HepG2 (cell line): ENCODE data around the gene ACACA. TPM values are rescaled to one million over a fixed set of nuclear protein-coding genes. Genes with fewer than 3 reads are reported as not detected.

Experiments used
- ATAC-seq: fragments of 200-7000 bp; cut with Tn5 transposase; 3 replicates; pipeline ENCODE4 v1.9.1; 2020; ENCODE audit warnings: mild to moderate bottlenecking, moderate library complexity
- BruUV-seq: library from RNA; stranded (reverse); fragments of 400-500 nt; replicated peaks from 2 replicates; lab custom pipeline; 2021; lab: Mats Ljungman, UMichigan
- CTCF ChIA-PET: fragments of 300-600 bp; formaldehyde crosslinking; extraction: SDS; loops from one replicate; lab custom pipeline; 2021; ENCODE audit warnings: low total read pairs, inconsistent platforms, low intra/inter-chr PET ratio; lab: Yijun Ruan, JAX
- POLR2A ChIA-PET: fragments of 350-600 bp; sonication (Branson Sonifier 250); formaldehyde crosslinking; loops from one replicate; lab custom pipeline; 2020; ENCODE audit warnings: antibody characterized with exemption, inconsistent platforms; lab: Yijun Ruan, JAX
- DNase-seq: peaks from one replicate; pipeline ENCODE4 v3.0.0-alpha.2; 2015; ENCODE audit warnings: low spot score
- FAIRE-seq: peaks from 3 replicates; lab custom pipeline; 2011; peaks lifted over from hg19 to GRCh38; lab: Jason Lieb, UNC
- H2AFZ ChIP-seq: one replicate; pipeline ENCODE4 v1.6.1; 2011; ENCODE audit warnings: low read length, inconsistent platforms
- H3K27ac ChIP-seq: fragments of 300-600 bp; 3 replicates; pipeline ENCODE4 v1.8.0; 2011; ENCODE audit warnings: mixed run types, mild to moderate bottlenecking, mixed read lengths, low read length, inconsistent platforms; ENCODE audit not compliant: insufficient read depth; ENCODE audit errors: extremely low read length
- H3K27me3 ChIP-seq, 2 experiments: fragments of 200-600 bp in 1 of 2; 2 replicates in 1 of 2; 3 replicates in 1 of 2; pipeline versions ENCODE4 v1.6.0 to v1.8.0; 2011; ENCODE audit warnings: low read length in 2 of 2, mild to moderate bottlenecking in 2 of 2, moderate library complexity in 2 of 2, inconsistent platforms in 1 of 2; ENCODE audit not compliant: insufficient read depth in 2 of 2, control insufficient read depth in 1 of 2
- H3K36me3 ChIP-seq, 2 experiments: fragments of 200-600 bp in 1 of 2; replicated peaks in 1 of 2; 2 replicates in 1 of 2; 3 replicates in 1 of 2; pipeline versions ENCODE4 v1.5.1 to v1.8.0; 2011; ENCODE audit warnings: low read length in 2 of 2, inconsistent platforms in 1 of 2; ENCODE audit not compliant: insufficient read depth in 2 of 2, control insufficient read depth in 1 of 2
- H3K4me1 ChIP-seq: 2 replicates; pipeline ENCODE4 v1.5.1; 2012; ENCODE audit warnings: low read length, inconsistent platforms; ENCODE audit not compliant: insufficient read depth
- H3K4me2 ChIP-seq: 2 replicates; pipeline ENCODE4 v1.6.0; 2011; ENCODE audit warnings: low read depth, low read length, inconsistent platforms
- H3K4me3 ChIP-seq, 3 experiments: fragments of 200-600 bp in 1 of 3; sonication (generic), shearing (Covaris generic) in 1 of 3; replicated peaks in 1 of 3; 2 replicates each; pipeline ENCODE4 v1.5.1; 2011 to 2016; ENCODE audit warnings: low read length in 3 of 3, inconsistent platforms in 2 of 3, low read depth in 2 of 3, mild to moderate bottlenecking in 2 of 3, control low read depth in 1 of 3, mixed read lengths in 1 of 3; ENCODE audit not compliant: insufficient read depth in 1 of 3
- H3K79me2 ChIP-seq: one replicate; pipeline ENCODE4 v1.6.1; 2011; ENCODE audit warnings: low read length, inconsistent platforms; ENCODE audit not compliant: insufficient read depth
- H3K9ac ChIP-seq: 2 replicates; pipeline ENCODE4 v1.6.0; 2011; ENCODE audit warnings: mild to moderate bottlenecking, low read depth, low read length, inconsistent platforms; ENCODE audit not compliant: insufficient read depth
- H3K9me3 ChIP-seq: 2 replicates; pipeline ENCODE4 v1.5.1; 2012; ENCODE audit warnings: mild to moderate bottlenecking, low read length
- H4K20me1 ChIP-seq: 2 replicates; pipeline ENCODE4 v1.6.0; 2011; ENCODE audit warnings: inconsistent platforms, mild to moderate bottlenecking, low read length, moderate library complexity; ENCODE audit not compliant: insufficient read depth
- ATF5 ChIP-seq: sonication (generic); formaldehyde crosslinking; IDR thresholded peaks from 2 replicates; pipeline ENCODE4 v1.4.0; 2020; ENCODE audit warnings: mild to moderate bottlenecking, low read depth, missing genetic modification reagents
- EED ChIP-seq: sonication (generic); formaldehyde crosslinking; IDR thresholded peaks from 2 replicates; pipeline ENCODE4 v1.5.0; 2020; ENCODE audit warnings: mild to moderate bottlenecking, missing genetic modification reagents
- ELF1 ChIP-seq: sonication (generic); formaldehyde crosslinking; IDR thresholded peaks from 2 replicates; pipeline ENCODE4 v1.4.0; 2020; ENCODE audit warnings: missing genetic modification reagents
- GLI4 ChIP-seq: sonication (generic); formaldehyde crosslinking; IDR thresholded peaks from 2 replicates; pipeline ENCODE4 v1.5.1; 2020; ENCODE audit warnings: missing genetic modification reagents, mild to moderate bottlenecking, moderate library complexity, borderline replicate concordance
- HDAC2 ChIP-seq: sonication (generic); formaldehyde crosslinking; IDR thresholded peaks from 2 replicates; pipeline ENCODE4 v1.4.0; 2020; ENCODE audit warnings: missing genetic modification reagents
- IRF9 ChIP-seq: sonication (generic); formaldehyde crosslinking; IDR thresholded peaks from 2 replicates; pipeline ENCODE4 v1.8.0; 2022; ENCODE audit warnings: missing genetic modification reagents, mild to moderate bottlenecking, borderline replicate concordance
- ISX ChIP-seq: sonication (generic); formaldehyde crosslinking; conservative IDR thresholded peaks from 2 replicates; pipeline ENCODE4 v1.5.0; 2020; ENCODE audit warnings: missing genetic modification reagents
- KMT2B ChIP-seq: IDR thresholded peaks from 2 replicates; pipeline ENCODE4 v1.6.1; 2016; ENCODE audit warnings: missing genetic modification reagents, missing compliant biosample characterization
- MED8 ChIP-seq: sonication (generic); formaldehyde crosslinking; IDR thresholded peaks from 2 replicates; pipeline ENCODE4 v1.8.1; 2023; ENCODE audit warnings: mild to moderate bottlenecking, missing genetic modification reagents; ENCODE audit not compliant: insufficient replicate concordance
- MXD4 ChIP-seq: IDR thresholded peaks from 2 replicates; pipeline ENCODE4 v1.6.1; 2016; ENCODE audit warnings: mild to moderate bottlenecking, missing biosample characterization, missing genetic modification reagents
- NCOA1 ChIP-seq: sonication (generic); formaldehyde crosslinking; IDR thresholded peaks from 2 replicates; pipeline ENCODE4 v1.9.0; 2021; ENCODE audit warnings: missing genetic modification reagents
- NR2F1 ChIP-seq, 2 experiments: fragments of 450-650 bp in 1 of 2; formaldehyde crosslinking in 1 of 2; IDR thresholded peaks; 2 replicates each; pipeline versions ENCODE4 v1.5.0 to v1.6.1; 2016 to 2020; ENCODE audit warnings: mild to moderate bottlenecking in 1 of 2, missing compliant biosample characterization in 1 of 2, missing genetic modification reagents in 1 of 2, moderate library complexity in 1 of 2
- POLR2AphosphoS2 ChIP-seq: IDR thresholded peaks from 2 replicates; pipeline ENCODE4 v1.6.1; 2011; ENCODE audit warnings: low read depth, low read length, improper control_type of control experiment
- RXRA ChIP-seq: sonication (generic); formaldehyde crosslinking; IDR thresholded peaks from 2 replicates; pipeline ENCODE4 v1.5.1; 2020; ENCODE audit warnings: missing genetic modification reagents
- SNAPC4 ChIP-seq: sonication (generic); formaldehyde crosslinking; IDR thresholded peaks from 2 replicates; pipeline ENCODE4 v1.4.0; 2020; ENCODE audit warnings: mild to moderate bottlenecking, missing genetic modification reagents
- TEAD2 ChIP-seq: sonication (generic); formaldehyde crosslinking; IDR thresholded peaks from 2 replicates; pipeline ENCODE4 v1.9.0; 2021; ENCODE audit warnings: missing genetic modification reagents
- ZKSCAN5 ChIP-seq: sonication (generic); formaldehyde crosslinking; IDR thresholded peaks from 2 replicates; pipeline ENCODE4 v1.5.1; 2020; ENCODE audit warnings: mild to moderate bottlenecking, missing genetic modification reagents
- ZNF225 ChIP-seq: sonication (generic); formaldehyde crosslinking; IDR thresholded peaks from 2 replicates; pipeline ENCODE4 v1.4.0; 2020; ENCODE audit warnings: mild to moderate bottlenecking, missing genetic modification reagents
- ZSCAN21 ChIP-seq: sonication (generic); formaldehyde crosslinking; IDR thresholded peaks from 2 replicates; pipeline ENCODE4 v1.8.0; 2022; ENCODE audit warnings: mild to moderate bottlenecking, missing genetic modification reagents, moderate library complexity, borderline replicate concordance
- WGBS: methylation state at CpG from one replicate; pipeline ENCODE4 v1.1.6; 2017; ENCODE audit warnings: low lambda C conversion rate; 5-methylcytosine and 5-hydroxymethylcytosine counted together
- in situ Hi-C: cut with HindIII; loops from 2 replicates; pipeline ENCODE4 v1.10.0; 2017; ENCODE audit warnings: low pct_unique_long_range_greater_than_20kb; ENCODE audit not compliant: extremely low pct_ligation_motif_present
- intact Hi-C: fragments of 100-400 bp; cut with micrococcal nuclease; formaldehyde crosslinking; loops from one replicate; pipeline ENCODE4 v1.10.0; 2022; ENCODE audit not compliant: unreplicated experiment
- polyA plus RNA-seq, 8 experiments: library from polyadenylated mRNA; depleted of rRNA in 3 of 8; stranded (reverse) in 7 of 8; unstranded in 1 of 8; fragments of >200 nt; fragmentation: Illumina TruSeq in 4 of 8; extraction: Trizol in 4 of 8; gene quantifications; 2 replicates each; pipeline versions ENCODE4 v1.2.1 to v1.2.3, GENCODE V29; 2011 to 2016; ENCODE audit warnings: low read depth in 4 of 8, missing spikeins in 1 of 8, mixed read lengths in 1 of 8; ENCODE audit not compliant: insufficient read depth in 1 of 8
- total RNA-seq, 5 experiments: library from RNA; depleted of rRNA; stranded (reverse); fragments of >200 nt; fragmentation: Illumina TruSeq; extraction: Trizol; gene quantifications; 2 replicates each; pipeline ENCODE4 v1.2.3, GENCODE V29; 2016; ENCODE audit warnings: low read depth in 1 of 5

ACACA gene
- total and polyA plus RNA-seq, 2 of the 13 experiments (the other 11 are each of a cell fraction or from before 2014, with no cell fraction given), result 39.2 to 47.2 TPM

GRCh38 chr17:37429039-37429438, 22.4 kb upstream of the ACACA start:
- no peaks in the 10 kb centered on the region for H3K9me3 ChIP-seq
- no peaks in the 10 kb centered on the region for H3K4me1 ChIP-seq
- in situ Hi-C loops, result no loop called here
- BruUV-seq, result no TSS peak
- no peak for FAIRE-seq
- WGBS, result 90% methylated on average over 3 of the region's 3 CpGs
- intact Hi-C loops, result no loop called here
- ChIA-PET CTCF (no interaction called here), POLR2A (no interaction called here)
- H4K20me1 ChIP-seq, result no peaks in the 10 kb centered on the region
- TF ChIP-seq NCOA1 (CRISPR knock-in tag) (no peak), TEAD2 (no peak), SNAPC4 (no peak), ISX (CRISPR knock-in tag) (no peak), HDAC2 (CRISPR knock-in tag) (no peak), ELF1 (CRISPR knock-in tag) (no peak), IRF9 (CRISPR knock-in tag) (no peak), ZSCAN21 (CRISPR knock-in tag) (no peak), MED8 (CRISPR knock-in tag) (no peak), EED (CRISPR knock-in tag) (no peak), ZKSCAN5 (CRISPR knock-in tag) (no peak), ATF5 (no peak), NR2F1 (CRISPR knock-in tag; IDR thresholded peaks at IDR 0.05) (no peak), GLI4 (CRISPR knock-in tag) (no peak), MXD4 (CRISPR knock-in tag) (no peak), ZNF225 (no peak), KMT2B (CRISPR knock-in tag) (no peak), POLR2AphosphoS2 (no peak), RXRA (CRISPR knock-in tag) (no peak)
- H3K27ac ChIP-seq, result no peak overlapping the region
- no peaks in the 10 kb centered on the region for H3K27me3 ChIP-seq
- no peak overlapping the region for H2AFZ ChIP-seq
- H3K36me3 ChIP-seq, result peaks cover 7 to 39% of the 10 kb centered on the region in 2 experiments; a peak in 4 of 5 replicates
- DNase-seq, result no peak
- H3K4me3 ChIP-seq, result no peak overlapping the region
- H3K4me2 ChIP-seq, result no peak overlapping the region
- no peak for ATAC-seq
- H3K9ac ChIP-seq, result no peak overlapping the region
- H3K79me2 ChIP-seq, result no peaks in the 10 kb centered on the region
